K562 (cell line): ENCODE measurements around the gene TRIP12. TPM values are rescaled to one million over a fixed set of nuclear protein-coding genes. Genes with fewer than 3 reads are reported as not detected.

ENCODE experiments used
- ATAC-seq: fragments of 200-7000 bp; cut with Tn5 transposase; 3 replicates; pipeline ENCODE4 v1.9.1; 2020; ENCODE audit warnings: moderate library complexity
- BruUV-seq: library from RNA; stranded (reverse); fragments of 400-500 nt; replicated peaks from 2 replicates; lab custom pipeline; 2021; lab: Mats Ljungman, UMichigan
- CTCF ChIA-PET: fragments of 300-600 bp; formaldehyde crosslinking; extraction: SDS; loops from one replicate; lab custom pipeline; 2021; ENCODE audit warnings: low intra/inter-chr PET ratio; lab: Yijun Ruan, JAX
- POLR2A ChIA-PET: fragments of 300-600, 350-650 bp; sonication (Branson Sonifier 250); formaldehyde crosslinking; extraction: SDS; loops from one replicate; lab custom pipeline; 2021; ENCODE audit warnings: antibody characterized with exemption, inconsistent platforms; lab: Yijun Ruan, JAX
- DNase-seq, 4 experiments: peaks; one replicate each; pipeline versions ENCODE4 v3.0.0 to v3.0.0-alpha.2; 2011 to 2018; ENCODE audit warnings: low spot score in 3 of 4, mixed read lengths in 3 of 4; ENCODE audit errors: extremely low read depth in 1 of 4
- FAIRE-seq: peaks from 2 replicates; lab custom pipeline; 2011; peaks lifted over from hg19 to GRCh38; lab: Jason Lieb, UNC
- H2AFZ ChIP-seq: 2 replicates; pipeline ENCODE4 v1.6.0; 2011; ENCODE audit warnings: low read depth, low read length, control low read depth, inconsistent platforms
- H3K27ac ChIP-seq: fragments of 200-600 bp; 3 replicates; pipeline ENCODE4 v1.8.0; 2011; ENCODE audit warnings: low read depth, mild to moderate bottlenecking, control low read depth, inconsistent platforms, low read length, moderate library complexity, mixed read lengths; ENCODE audit errors: extremely low read depth
- H3K27me3 ChIP-seq, 2 experiments: fragments of 300-600 bp in 1 of 2; 2 replicates in 1 of 2; 3 replicates in 1 of 2; pipeline versions ENCODE4 v1.6.0 to v1.8.0; 2011; ENCODE audit warnings: inconsistent platforms in 2 of 2, low read length in 2 of 2, mild to moderate bottlenecking in 1 of 2, mixed read lengths in 1 of 2, moderate library complexity in 1 of 2; ENCODE audit not compliant: control insufficient read depth in 2 of 2, insufficient read depth in 2 of 2
- H3K36me3 ChIP-seq: fragments of 300-600 bp; 3 replicates; pipeline ENCODE4 v1.8.0; 2011; ENCODE audit warnings: mild to moderate bottlenecking, low read length, inconsistent platforms; ENCODE audit not compliant: control insufficient read depth, insufficient read depth
- H3K4me1 ChIP-seq, 2 experiments: fragments of 200-600 bp in 1 of 2; replicated peaks in 1 of 2; 2 replicates in 1 of 2; 3 replicates in 1 of 2; pipeline versions ENCODE4 v1.5.1 to v1.8.0; 2011; ENCODE audit warnings: inconsistent platforms in 2 of 2, low read length in 2 of 2, mild to moderate bottlenecking in 1 of 2, mixed read lengths in 1 of 2, moderate library complexity in 1 of 2; ENCODE audit not compliant: control insufficient read depth in 2 of 2, insufficient read depth in 2 of 2
- H3K4me2 ChIP-seq: 2 replicates; pipeline ENCODE4 v1.6.1; 2011; ENCODE audit warnings: low read length, control low read depth, inconsistent platforms, mixed read lengths; ENCODE audit not compliant: insufficient read depth
- H3K4me3 ChIP-seq: fragments of 200-600 bp; sonication (generic), shearing (Covaris generic); 2 replicates; pipeline ENCODE4 v1.5.1; 2016; ENCODE audit warnings: control low read depth, inconsistent platforms
- H3K79me2 ChIP-seq: fragments of 200-600 bp; 3 replicates; pipeline ENCODE4 v1.8.0; 2011; ENCODE audit warnings: low read length, inconsistent platforms; ENCODE audit not compliant: control insufficient read depth, insufficient read depth
- H3K9ac ChIP-seq, 2 experiments: 2 replicates each; pipeline versions ENCODE4 v1.6.0 to v1.6.1; 2011; ENCODE audit warnings: low read depth in 2 of 2, low read length in 2 of 2, control low read depth in 1 of 2, inconsistent platforms in 1 of 2, mild to moderate bottlenecking in 1 of 2, mixed read lengths in 1 of 2; ENCODE audit not compliant: insufficient read depth in 1 of 2
- H3K9me1 ChIP-seq: one replicate; pipeline ENCODE4 v1.6.0; 2011; ENCODE audit warnings: inconsistent platforms, mild to moderate bottlenecking, low read length, moderate library complexity; ENCODE audit not compliant: control insufficient read depth, insufficient read depth
- H3K9me3 ChIP-seq: replicated peaks from 2 replicates; pipeline ENCODE4 v1.5.1; 2011; ENCODE audit warnings: low read depth, low read length, inconsistent platforms; ENCODE audit not compliant: control insufficient read depth, insufficient read depth
- H4K20me1 ChIP-seq: replicated peaks from 2 replicates; pipeline ENCODE4 v1.6.1; 2011; ENCODE audit warnings: low read length, inconsistent platforms, mixed read lengths; ENCODE audit not compliant: control insufficient read depth, insufficient read depth
- CBX3 ChIP-seq, 2 experiments: IDR thresholded peaks; 1 replicate in 1 of 2; 2 replicates in 1 of 2; pipeline ENCODE4 v1.6.1; 2012; ENCODE audit warnings: inconsistent platforms in 2 of 2, low read length in 2 of 2, borderline replicate concordance in 1 of 2, control low read depth in 1 of 2
- CBX5 ChIP-seq: IDR thresholded peaks from 2 replicates; pipeline ENCODE4 v1.6.1; 2014; ENCODE audit warnings: low read depth, borderline replicate concordance
- DACH1 ChIP-seq: fragments of 450-650 bp; IDR thresholded peaks from 2 replicates; pipeline ENCODE4 v1.6.1; 2018; ENCODE audit not compliant: partially characterized antibody
- MEIS2 ChIP-seq: fragments of 450-650 bp; IDR thresholded peaks from 2 replicates; pipeline ENCODE4 v1.6.1; 2014; ENCODE audit warnings: mild to moderate bottlenecking; ENCODE audit not compliant: partially characterized antibody
- TRIM24 ChIP-seq, 2 experiments: fragments of 450-650 bp; IDR thresholded peaks; 2 replicates each; pipeline ENCODE4 v1.6.1; 2016
- TRIM28 ChIP-seq: fragments of 450-650 bp; IDR thresholded peaks from 2 replicates; pipeline ENCODE4 v1.6.1; 2017
- ZFP1 ChIP-seq: fragments of 450-650 bp; formaldehyde crosslinking; IDR thresholded peaks from 2 replicates; pipeline ENCODE4 v1.4.0; 2020; ENCODE audit warnings: mild to moderate bottlenecking, mixed read lengths
- WGBS: fragments of 100-300 bp; shearing (Covaris generic); methylation state at CpG from one replicate; pipeline ENCODE4 v1.1.6; 2016; ENCODE audit warnings: low coverage, mixed read lengths; ENCODE audit not compliant: insufficient coverage; ENCODE audit errors: missing lambda C conversion rate; 5-methylcytosine and 5-hydroxymethylcytosine counted together
- in situ Hi-C: fragments of 300-500 bp; cut with MboI; formaldehyde crosslinking; loops from 4 replicates; pipeline ENCODE4 v1.15.0; 2018; ENCODE audit warnings: inconsistent platforms, mixed read lengths
- intact Hi-C: fragments of 100-400 bp; cut with micrococcal nuclease; formaldehyde crosslinking; loops from 2 replicates; pipeline ENCODE4 v1.14.2; 2022
- polyA plus RNA-seq, 8 experiments: library from polyadenylated mRNA; depleted of rRNA in 4 of 8; stranded (reverse) in 5 of 8; unstranded in 3 of 8; fragments of >200 nt; fragmentation: Nextera tagmentation in 2 of 8; fragmentation: Illumina TruSeq in 1 of 8; extraction: Ambion mirVana in 2 of 8; extraction: Trizol in 1 of 8; gene quantifications; 2 replicates each; pipeline versions ENCODE4 v1.2.1 to v1.2.3, GENCODE V29; 2011 to 2014; ENCODE audit warnings: inconsistent platforms in 1 of 8, missing spikeins in 1 of 8
- total RNA-seq, 7 experiments: library from RNA; depleted of rRNA in 6 of 7; stranded (reverse); fragments of >200 nt in 6 of 7; fragmentation: Illumina TruSeq in 2 of 7; extraction: Trizol in 2 of 7; gene quantifications; 2 replicates each; pipeline versions ENCODE4 v1.2.1 to v1.2.3, GENCODE V29; 2011 to 2021; ENCODE audit warnings: low replicate concordance in 1 of 7
- TF ChIP-seq, protein P1 (sequence below): fragments of 200-600 bp; sonication (generic); IDR thresholded peaks from one replicate; pipeline ENCODE4 v1.6.1; 2012; ENCODE audit warnings: mild to moderate bottlenecking, low read depth, low read length, inconsistent platforms
- TF ChIP-seq, protein P2 (sequence below): fragments of 450-650 bp; IDR thresholded peaks from 2 replicates; pipeline ENCODE4 v1.6.1; 2018; ENCODE audit warnings: mild to moderate bottlenecking, low read depth; ENCODE audit not compliant: partially characterized antibody

Gene TRIP12
- total and polyA plus RNA-seq, 9 of the 15 experiments (the other 6 are each of a cell fraction or from before 2014, with no cell fraction given) = 15.2 to 131 (median 80.1) TPM

DNA sequence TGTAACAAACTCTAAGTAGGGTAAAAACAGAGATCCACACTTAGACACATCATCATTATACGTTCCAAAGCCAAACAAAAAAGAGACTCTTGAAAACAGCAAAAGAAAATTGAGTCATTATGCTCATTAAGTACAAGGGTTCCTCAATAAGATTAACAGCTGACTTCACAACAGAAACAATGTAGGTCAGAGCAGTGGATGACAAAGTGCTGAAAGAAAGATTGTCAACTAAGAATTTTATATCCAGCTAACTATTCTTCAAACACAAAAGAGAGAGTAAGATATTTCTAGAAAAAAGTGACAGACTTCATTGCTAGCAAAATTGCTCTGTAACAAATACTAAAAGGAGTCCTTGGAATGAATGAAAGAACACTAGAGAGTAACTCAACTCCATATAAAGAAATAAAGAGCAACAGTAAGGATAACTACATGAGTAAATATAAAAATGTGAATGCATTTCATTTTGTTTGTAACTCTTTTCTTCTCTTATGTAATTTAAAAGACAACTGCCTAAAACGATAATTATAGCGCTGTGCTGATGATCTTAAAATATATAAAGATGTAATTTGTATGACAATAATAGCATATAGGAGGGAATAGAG, 183.7 kb downstream of the TRIP12 start:
- no peak for FAIRE-seq

More for the DNA sequence above, 183.7 kb downstream of the TRIP12 start:
- Histone ChIP-seq H3K36me3 (no peaks in the 10 kb centered on the region), H3K4me2 (no peak overlapping the region), H3K4me1 (peaks cover 0 to 4% of the 10 kb centered on the region in 2 experiments; a peak in 3 of 5 replicates), H3K9me1 (no peaks in the 10 kb centered on the region), H3K27me3 (no peaks in the 10 kb centered on the region), H2AFZ (no peak overlapping the region), H3K9ac (no peak overlapping the region), H3K4me3 (no peak overlapping the region), H4K20me1 (no peaks in the 10 kb centered on the region), H3K79me2 (no peaks in the 10 kb centered on the region), H3K9me3 (no peaks in the 10 kb centered on the region; the same call in 1 of the 2 replicates), H3K27ac (no peak overlapping the region)
- BruUV-seq = no TSS peak
- in situ Hi-C loops = no loop called here
- intact Hi-C loops = no loop called here
- peak in 1 of 2 experiments; percentile 96; a peak in 2 of 3 replicates for TF ChIP-seq CBX3 (IDR thresholded peaks at IDR 0.05; ENCODE audit: borderline replicate concordance in 1 of 2, low read length in 2 of 2)
- TF ChIP-seq TRIM24 (IDR thresholded peaks at IDR 0.05) = peak in 1 of 2 experiments; percentile 71; a peak in 1 of 4 replicates
- no peak for TF ChIP-seq DACH1
- TF ChIP-seq ZFP1 (CRISPR knock-in tag) = peak; percentile 68; the same call in 1 of the 2 replicates
- TF ChIP-seq TRIM28 = peak; percentile 90
- TF ChIP-seq, protein P1, sequence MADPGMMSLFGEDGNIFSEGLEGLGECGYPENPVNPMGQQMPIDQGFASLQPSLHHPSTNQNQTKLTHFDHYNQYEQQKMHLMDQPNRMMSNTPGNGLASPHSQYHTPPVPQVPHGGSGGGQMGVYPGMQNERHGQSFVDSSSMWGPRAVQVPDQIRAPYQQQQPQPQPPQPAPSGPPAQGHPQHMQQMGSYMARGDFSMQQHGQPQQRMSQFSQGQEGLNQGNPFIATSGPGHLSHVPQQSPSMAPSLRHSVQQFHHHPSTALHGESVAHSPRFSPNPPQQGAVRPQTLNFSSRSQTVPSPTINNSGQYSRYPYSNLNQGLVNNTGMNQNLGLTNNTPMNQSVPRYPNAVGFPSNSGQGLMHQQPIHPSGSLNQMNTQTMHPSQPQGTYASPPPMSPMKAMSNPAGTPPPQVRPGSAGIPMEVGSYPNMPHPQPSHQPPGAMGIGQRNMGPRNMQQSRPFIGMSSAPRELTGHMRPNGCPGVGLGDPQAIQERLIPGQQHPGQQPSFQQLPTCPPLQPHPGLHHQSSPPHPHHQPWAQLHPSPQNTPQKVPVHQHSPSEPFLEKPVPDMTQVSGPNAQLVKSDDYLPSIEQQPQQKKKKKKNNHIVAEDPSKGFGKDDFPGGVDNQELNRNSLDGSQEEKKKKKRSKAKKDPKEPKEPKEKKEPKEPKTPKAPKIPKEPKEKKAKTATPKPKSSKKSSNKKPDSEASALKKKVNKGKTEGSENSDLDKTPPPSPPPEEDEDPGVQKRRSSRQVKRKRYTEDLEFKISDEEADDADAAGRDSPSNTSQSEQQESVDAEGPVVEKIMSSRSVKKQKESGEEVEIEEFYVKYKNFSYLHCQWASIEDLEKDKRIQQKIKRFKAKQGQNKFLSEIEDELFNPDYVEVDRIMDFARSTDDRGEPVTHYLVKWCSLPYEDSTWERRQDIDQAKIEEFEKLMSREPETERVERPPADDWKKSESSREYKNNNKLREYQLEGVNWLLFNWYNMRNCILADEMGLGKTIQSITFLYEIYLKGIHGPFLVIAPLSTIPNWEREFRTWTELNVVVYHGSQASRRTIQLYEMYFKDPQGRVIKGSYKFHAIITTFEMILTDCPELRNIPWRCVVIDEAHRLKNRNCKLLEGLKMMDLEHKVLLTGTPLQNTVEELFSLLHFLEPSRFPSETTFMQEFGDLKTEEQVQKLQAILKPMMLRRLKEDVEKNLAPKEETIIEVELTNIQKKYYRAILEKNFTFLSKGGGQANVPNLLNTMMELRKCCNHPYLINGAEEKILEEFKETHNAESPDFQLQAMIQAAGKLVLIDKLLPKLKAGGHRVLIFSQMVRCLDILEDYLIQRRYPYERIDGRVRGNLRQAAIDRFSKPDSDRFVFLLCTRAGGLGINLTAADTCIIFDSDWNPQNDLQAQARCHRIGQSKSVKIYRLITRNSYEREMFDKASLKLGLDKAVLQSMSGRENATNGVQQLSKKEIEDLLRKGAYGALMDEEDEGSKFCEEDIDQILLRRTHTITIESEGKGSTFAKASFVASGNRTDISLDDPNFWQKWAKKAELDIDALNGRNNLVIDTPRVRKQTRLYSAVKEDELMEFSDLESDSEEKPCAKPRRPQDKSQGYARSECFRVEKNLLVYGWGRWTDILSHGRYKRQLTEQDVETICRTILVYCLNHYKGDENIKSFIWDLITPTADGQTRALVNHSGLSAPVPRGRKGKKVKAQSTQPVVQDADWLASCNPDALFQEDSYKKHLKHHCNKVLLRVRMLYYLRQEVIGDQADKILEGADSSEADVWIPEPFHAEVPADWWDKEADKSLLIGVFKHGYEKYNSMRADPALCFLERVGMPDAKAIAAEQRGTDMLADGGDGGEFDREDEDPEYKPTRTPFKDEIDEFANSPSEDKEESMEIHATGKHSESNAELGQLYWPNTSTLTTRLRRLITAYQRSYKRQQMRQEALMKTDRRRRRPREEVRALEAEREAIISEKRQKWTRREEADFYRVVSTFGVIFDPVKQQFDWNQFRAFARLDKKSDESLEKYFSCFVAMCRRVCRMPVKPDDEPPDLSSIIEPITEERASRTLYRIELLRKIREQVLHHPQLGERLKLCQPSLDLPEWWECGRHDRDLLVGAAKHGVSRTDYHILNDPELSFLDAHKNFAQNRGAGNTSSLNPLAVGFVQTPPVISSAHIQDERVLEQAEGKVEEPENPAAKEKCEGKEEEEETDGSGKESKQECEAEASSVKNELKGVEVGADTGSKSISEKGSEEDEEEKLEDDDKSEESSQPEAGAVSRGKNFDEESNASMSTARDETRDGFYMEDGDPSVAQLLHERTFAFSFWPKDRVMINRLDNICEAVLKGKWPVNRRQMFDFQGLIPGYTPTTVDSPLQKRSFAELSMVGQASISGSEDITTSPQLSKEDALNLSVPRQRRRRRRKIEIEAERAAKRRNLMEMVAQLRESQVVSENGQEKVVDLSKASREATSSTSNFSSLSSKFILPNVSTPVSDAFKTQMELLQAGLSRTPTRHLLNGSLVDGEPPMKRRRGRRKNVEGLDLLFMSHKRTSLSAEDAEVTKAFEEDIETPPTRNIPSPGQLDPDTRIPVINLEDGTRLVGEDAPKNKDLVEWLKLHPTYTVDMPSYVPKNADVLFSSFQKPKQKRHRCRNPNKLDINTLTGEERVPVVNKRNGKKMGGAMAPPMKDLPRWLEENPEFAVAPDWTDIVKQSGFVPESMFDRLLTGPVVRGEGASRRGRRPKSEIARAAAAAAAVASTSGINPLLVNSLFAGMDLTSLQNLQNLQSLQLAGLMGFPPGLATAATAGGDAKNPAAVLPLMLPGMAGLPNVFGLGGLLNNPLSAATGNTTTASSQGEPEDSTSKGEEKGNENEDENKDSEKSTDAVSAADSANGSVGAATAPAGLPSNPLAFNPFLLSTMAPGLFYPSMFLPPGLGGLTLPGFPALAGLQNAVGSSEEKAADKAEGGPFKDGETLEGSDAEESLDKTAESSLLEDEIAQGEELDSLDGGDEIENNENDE = no peak
- TF ChIP-seq MEIS2 = peak; percentile 61
- peak; percentile 91 for TF ChIP-seq CBX5
- TF ChIP-seq, protein P2, sequence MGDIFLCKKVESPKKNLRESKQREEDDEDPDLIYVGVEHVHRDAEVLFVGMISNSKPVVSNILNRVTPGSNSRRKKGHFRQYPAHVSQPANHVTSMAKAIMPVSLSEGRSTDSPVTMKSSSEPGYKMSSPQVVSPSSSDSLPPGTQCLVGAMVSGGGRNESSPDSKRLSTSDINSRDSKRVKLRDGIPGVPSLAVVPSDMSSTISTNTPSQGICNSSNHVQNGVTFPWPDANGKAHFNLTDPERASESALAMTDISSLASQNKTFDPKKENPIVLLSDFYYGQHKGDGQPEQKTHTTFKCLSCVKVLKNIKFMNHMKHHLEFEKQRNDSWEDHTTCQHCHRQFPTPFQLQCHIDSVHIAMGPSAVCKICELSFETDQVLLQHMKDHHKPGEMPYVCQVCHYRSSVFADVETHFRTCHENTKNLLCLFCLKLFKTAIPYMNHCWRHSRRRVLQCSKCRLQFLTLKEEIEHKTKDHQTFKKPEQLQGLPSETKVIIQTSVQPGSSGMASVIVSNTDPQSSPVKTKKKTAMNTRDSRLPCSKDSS = peak; percentile 82
- ChIA-PET POLR2A (no interaction called here), CTCF (no interaction called here)
- DNase-seq (no peak), ATAC-seq (no peak)
- WGBS = 0% methylated on average over 3 of the region's 3 CpGs
